ENCODE data around the gene EMC10.

The EMC10 gene

DNA sequence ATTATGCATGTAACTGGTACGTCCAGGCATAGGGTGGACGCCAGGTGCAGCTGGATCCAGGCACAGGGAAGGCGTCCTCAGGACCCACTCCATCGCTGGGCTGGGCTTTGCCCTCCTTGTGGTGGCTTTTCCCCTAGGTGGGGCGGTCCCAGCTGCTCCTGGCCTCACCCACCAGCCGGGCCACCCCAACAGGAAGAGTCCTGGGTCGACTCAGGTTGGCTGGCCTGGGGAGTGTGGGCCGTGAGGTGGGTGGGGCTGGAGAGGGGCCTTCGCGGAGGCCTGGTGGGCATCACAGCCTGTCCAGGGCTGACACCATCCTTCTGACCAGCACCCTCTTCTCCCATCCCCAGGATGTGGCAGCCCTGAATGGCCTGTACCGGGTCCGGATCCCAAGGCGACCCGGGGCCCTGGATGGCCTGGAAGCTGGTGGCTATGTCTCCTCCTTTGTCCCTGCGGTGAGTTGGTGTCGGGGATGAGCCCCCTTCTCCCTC is 3.5 kb downstream of the EMC10 start:
- no peak for DNase-seq

DNA sequence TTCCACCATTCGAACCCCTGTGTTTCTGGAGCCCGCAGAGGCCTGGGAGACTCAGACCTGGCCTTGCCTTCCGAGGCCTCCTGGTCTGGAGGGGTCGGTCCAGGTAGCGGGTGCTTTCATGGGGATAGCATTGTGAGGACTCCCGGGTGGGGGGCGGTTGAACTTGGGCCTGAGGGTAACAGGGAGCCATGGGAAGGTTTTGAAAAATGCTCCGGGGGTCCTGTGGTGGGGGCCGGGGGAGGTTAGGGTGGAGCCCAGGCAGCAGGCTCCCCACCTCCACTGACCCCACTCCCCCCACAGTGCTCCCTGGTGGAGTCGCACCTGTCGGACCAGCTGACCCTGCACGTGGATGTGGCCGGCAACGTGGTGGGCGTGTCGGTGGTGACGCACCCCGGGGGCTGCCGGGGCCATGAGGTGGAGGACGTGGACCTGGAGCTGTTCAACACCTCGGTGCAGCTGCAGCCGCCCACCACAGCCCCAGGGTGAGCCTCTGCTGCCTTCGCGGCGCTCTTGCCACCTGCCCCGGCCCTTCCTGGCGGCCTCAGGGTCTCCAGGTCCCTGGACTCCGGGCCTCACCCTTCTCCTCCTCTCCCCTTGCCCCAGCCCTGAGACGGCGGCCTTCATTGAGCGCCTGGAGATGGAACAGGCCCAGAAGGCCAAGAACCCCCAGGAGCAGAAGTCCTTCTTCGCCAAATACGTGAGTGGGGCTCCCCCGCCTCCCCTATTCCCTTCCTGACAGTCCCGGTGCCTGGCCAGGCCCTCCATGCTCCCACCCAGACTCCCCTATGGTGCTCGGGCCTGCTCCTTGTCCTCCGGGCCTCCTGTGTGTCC is 4.2 kb downstream of the EMC10 start:
- DNase-seq = no peak

DNA sequence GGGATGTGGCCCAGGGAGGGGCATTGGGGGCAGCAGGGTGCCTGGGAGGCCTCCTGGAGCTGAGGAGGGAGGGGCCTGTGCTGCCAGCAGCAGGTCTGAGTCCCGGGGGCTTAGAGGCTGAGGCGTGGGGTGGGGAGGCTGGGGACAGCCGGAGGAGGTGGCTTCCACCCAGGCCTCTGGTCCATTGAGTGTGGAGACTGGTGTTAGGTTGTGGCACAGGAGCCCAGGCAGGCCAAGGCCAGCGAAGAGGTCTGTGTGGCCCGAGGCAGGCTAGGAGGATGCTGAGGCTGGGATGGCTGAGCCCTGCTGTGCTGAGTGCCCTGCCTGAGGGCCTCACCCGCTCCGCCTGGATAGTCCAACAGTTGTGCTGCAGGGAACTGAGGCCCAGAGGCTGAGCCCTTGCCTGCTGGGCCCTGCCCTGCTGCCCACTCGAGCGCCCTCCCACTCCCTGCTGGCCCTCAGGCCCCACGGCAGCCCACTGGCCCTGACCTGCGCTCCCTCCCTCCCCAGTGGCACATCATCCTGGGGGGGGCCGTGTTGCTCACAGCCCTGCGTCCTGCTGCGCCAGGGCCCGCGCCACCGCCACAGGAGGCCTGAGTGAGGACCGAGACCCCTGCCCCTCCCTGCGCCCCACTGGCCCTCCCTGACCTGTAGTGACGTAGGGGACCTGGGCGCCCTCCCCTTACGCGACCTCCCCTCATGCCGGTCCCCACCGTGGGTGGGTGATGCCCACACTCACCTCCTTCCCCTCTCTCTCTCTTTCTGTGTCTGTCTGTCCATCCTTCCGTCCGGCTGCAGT is 5.2 kb downstream of the EMC10 start:
- no peak for DNase-seq

DNA sequence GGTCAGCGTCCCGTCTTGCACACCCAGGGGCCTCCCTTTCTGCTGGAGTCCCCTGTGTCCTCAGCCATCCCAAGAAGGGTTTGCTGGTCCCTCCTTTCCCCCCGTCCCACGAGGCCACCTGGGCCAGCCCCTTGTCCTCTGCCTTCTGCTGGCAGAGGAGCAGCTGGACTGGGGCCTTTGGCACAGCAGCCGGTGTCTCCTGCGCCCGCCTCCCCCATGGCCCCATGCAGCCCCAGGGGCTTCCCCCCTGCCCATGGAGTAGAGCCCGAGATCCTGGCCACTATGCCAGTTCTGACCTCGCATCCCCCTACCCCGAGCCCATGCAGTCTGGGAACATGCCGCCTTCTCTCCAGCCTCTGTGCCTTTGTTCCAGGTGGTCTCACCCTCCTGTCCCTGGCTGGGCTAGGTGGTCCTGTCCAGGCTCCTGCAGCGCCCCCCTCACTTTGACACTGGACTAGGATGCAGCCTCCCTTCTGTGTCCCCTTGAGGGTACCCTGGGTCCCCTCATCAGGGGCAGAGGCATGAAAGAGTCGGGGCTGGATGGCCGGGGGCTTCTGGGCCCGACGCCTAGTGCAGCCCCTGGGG is 6.1 kb downstream of the EMC10 start:
- no peak for DNase-seq

DNA sequence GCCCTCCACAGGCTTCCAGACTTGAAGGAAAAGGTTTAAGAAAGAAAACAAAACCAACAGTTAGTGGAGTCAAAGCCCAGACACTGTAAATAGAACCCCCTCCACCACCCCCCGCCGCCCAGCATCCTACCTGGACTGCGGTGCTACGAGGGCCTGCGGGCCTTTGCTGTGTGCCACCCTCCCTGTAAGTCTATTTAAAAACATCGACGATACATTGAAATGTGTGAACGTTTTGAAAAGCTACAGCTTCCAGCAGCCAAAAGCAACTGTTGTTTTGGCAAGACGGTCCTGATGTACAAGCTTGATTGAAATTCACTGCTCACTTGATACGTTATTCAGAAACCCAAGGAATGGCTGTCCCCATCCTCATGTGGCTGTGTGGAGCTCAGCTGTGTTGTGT is 6.6 kb downstream of the EMC10 start:
- no peak for DNase-seq

DNA sequence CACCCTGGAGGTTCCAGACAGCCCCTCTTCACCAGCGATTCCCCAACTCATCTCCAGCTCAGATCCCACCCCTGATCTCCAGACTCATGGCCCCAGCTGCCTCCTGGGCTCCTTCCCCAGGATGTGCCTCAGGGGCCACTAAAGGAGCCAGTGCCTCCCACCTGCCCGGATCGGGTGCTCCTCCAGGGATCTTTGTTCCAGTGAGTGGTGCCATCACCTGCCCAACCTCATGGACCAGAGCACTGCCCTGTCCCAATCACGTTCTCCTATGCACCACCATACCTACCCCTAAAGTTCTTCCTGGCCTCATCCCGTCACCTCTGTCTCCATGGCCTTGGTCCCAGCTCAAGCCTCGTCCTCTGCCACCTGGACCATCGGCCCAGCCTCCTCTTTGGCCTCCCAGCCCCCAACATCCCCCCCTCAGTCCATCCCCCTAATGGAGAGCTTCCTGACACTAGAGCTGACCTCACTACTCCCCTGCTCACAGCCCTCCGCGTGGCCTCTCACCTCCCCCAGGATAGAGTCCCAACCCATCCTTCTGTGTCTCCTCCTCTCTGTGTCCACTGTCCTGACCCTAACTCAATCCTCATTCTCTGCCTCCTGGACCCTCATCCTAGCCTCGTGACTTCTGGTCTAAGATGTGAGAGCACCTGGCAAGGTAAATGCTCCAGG is 9.1 kb downstream of the EMC10 start:
- no peak for DNase-seq

DNA sequence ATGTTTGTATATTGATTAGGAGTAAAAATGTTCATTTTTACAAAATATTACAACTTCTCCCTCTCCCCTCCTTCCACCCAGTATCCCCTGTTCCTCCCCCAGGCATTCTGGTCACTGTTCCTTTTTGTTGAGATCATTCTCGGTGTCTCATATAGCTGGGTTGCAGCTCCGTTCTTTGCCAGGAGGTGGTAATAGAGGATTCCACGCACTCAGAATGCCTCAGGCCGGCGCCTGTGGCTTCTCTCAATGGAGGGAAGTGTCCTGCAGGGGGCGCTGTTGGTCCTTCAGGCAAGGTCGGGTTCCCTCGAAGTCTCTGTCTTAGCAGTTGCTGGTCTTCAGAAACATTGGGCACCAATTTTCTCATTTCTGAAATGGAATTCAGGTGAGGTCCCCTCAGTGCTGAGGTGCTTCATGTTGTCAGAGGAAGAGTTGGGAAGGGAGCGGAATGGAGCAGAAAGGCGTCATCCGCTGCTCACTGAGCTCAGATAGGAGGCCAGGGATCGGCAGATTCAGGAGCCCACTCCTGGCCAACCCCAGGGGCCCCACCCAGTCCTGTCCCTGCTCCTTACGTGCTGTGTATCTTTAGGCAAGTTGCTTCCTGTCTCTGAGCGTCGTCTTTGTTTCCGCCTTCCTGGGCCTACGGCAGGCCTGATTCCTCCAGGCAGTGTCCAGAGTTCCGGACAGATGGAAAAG is 10.7 kb downstream of the EMC10 start:
- no peak for DNase-seq

DNA sequence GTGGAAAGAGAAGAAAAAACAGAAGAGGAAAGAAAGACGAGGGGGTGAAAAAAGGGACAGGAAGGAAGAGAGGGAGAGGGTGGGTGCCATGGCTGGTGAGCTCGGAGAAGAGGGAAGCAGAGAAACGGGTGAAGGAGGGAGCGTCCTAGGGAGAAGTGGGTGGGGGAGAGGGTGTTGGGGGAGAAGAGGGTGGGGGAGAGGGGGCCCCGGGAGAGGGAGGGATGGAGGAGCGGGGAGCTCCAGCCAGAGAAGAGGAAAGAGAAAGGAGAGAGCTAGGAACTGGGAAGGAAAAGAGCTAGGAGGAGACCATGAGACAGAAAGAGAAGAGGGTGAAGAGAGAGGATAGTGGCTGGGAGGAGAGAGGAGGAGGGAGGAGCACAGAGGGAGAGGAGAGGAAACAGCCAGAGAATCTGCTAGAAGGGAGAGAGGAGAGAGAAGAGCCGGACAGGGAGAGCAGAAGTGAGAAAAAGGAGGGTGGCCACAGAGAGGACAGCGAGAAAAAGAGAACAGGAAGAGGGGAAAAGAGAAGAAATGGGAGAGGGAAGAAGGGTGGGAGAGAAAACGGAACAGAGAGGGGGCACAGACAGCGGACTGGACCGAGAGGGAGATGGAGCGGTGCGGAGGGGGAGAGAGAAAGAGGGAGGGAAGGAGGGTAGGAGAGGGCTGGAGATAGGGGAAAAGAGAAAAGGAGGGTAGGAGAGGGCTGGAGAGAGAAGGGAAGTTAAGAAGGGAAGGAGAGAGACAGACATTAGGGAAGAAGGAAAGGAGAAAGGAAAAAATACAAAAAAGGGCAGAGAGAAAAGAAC is 12.3 kb downstream of the EMC10 start:
- no peak for DNase-seq

DNA sequence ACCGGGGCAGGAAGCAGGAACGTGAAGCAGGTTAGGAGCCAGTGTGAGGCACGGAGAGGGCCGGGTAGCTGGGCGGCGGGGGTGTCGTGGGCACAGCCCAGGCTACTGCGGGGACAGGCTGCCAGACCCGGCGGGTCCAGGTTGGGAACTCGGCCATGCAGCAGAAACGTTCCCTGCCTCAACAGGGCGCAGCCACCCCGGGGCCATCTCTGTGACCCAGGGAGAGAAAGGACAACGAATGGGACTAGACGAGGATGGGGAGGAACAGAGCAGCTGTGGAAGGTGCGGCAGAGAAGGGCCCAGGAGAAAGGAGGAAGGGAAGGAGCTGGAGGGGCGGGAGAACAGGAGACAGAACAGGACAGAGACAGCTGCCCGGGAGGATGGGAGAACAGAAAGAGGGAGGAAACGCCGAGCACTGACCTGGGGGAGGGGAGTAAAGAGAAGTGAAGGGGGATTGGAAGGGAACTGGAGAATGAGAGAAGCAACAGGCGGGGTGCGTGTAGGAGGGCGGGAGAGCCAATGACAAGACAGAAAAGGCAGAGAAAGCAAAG is 13.2 kb downstream of the EMC10 start:
- DNase-seq = no peak

DNA sequence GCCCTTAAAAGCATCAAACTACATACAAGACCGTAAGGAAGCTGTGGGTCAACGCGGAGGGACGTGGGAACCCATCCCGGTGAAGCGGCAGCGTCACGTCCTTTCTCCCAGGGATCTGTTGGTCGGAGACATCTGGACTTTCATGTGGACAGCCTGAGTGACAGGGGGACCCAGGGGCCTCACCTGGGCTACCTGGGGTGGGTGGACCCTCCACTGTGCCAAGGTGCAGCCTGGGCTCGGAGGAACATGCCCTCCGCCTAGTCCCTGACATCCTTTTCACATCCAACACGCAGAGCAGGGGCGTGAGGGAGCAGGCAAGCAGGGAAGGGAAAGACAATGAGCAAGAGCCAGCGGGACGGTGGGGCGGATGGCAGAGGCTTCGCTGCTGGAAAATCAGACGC is 14.1 kb downstream of the EMC10 start:
- DNase-seq = no peak

DNA sequence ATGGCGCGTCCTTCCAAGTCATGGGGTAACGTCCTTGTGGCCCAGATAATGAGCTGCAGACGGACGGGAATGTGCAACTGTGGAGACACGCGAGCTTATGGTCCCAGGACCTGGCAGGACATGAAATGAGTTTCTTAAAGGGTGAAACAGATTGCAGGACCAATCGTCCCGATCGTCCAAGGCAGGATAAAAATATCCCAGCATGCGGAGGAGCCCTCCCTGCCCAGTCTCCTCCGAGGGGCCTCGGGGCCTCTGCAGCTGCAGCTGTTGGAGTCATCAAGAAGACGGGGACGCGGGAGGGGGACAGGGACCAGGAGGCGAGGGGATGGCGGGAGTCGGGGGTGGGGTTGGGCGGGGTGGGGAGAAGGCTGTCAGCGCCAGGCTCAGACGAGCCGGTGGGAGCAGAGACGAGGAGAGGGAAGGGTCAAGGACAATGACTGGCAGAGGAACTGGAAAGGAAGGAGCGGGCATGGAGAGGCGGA is 14.7 kb downstream of the EMC10 start:
- DNase-seq = no peak

DNA sequence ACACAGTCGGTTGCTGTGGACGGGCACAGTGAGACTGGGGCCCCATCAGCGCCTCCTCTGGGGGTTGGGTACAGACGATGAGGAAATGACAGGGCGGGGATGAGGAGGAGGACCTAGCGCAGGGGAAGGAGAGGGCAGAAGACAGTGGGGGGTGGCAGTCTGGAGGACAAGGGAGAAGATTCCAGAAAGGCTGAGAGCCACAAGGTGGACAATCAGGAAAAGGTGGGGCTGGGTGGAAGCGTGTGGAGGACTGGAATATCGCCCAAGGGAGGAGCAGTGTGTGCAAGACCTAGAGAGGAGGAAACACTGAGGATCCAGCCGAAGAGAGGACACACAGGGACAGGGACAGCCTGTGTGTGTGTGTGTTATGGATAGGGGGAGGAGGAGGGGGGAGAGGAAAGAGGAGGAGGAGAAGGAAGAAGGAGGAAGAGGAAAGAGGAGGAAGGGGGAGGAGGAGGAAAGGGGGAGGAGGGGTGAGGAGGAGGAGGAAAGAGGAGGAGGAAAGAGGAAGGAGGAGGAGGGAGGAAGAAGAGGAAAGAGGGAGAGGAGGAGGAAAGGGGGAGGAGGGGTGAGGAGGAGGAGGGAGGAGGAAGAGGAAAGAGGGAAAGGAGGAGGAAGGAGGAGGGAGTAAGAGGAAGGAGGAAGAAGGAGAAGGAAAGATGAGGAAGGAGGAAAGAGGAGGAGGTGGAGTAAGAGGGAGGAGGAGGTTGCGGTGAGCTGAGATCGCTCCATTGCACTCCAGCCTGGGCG is 16.2 kb downstream of the EMC10 start:
- no peak for DNase-seq

DNA sequence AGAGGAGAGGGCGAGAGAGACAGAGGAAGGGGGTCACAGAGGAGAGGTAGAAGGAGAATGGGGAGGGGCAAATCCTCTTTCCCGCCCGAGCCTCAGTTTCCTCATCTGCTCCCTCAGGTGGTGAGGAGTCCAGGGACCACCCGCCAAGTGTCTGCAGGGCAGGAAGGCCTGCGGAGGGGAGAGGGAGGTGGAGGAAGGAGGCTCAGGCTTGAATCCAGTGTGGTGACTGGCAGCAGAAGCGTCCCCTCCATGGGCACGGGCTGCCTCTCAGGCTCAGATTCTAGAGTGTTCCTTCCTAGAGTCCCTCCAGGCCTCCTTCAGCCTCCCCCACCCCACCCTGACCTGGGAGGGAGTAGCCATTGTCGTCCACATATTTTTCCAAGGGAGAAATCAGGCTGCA is 16.9 kb downstream of the EMC10 start:
- no peak for DNase-seq

DNA sequence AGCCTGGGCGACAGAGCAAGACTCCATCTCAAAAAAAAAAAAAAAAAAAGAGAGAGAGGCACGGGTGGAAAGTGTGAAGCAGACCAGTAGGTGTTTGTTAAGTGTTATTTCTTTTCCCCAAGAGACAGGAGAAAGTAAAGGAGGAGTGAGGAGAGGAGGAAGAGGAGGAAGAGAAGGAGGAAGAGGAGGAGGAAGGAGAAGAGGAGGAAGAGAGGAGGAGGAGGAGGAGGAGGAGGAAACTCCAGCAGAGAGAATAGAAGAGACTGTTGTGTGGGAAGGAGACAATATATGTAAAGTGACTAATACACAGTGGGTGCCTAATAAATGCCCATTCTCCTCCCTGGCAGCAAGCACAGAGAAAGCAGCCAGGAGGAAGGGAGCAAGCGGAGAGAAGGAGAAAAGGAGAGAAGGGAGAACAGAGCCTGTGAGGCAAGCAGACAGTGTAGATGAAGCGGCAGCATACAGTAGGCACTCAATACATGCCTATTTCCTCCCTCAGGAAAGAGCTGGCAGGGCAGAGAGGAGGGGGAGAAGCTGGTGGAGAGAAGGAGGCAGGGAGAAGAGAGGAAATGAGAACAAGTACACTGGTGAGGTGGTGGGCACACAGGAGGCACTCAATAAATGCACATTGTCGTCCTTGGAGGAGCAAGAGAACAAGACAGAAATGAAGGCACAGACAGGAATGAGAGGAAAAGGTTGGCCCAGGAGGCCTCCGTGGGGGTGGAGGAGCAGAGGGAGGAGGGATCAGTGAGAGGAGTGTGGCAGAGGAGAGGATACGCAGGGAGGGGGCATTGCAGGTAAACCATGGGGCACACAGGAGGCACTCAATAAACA is 18.1 kb downstream of the EMC10 start:
- no peak for DNase-seq

DNA sequence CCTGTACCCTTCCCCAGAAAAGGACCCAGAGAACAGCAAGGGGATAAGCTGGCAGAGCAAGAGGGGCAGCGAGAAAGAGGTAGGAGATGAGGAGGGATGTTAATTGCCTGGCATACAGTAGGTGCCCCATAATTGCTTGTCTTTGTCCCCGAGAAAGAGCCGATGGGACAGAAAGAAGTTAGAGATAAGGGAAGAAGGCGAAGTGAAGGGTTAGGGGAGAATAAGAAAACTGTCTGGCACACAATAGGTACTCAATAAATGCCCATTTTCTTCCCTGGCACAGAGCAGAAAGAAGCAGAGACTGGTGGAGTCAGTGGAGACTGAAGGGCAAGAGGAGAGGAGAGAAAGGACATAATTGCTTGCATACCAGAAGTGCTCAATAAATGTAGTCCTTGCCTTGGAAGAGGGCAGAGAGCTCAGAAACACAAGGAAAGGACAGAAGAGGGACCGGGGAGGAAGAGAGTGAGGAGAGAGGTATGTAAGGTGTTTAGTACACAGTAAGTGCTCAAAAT is 18.8 kb downstream of the EMC10 start:
- DNase-seq = no peak

DNA sequence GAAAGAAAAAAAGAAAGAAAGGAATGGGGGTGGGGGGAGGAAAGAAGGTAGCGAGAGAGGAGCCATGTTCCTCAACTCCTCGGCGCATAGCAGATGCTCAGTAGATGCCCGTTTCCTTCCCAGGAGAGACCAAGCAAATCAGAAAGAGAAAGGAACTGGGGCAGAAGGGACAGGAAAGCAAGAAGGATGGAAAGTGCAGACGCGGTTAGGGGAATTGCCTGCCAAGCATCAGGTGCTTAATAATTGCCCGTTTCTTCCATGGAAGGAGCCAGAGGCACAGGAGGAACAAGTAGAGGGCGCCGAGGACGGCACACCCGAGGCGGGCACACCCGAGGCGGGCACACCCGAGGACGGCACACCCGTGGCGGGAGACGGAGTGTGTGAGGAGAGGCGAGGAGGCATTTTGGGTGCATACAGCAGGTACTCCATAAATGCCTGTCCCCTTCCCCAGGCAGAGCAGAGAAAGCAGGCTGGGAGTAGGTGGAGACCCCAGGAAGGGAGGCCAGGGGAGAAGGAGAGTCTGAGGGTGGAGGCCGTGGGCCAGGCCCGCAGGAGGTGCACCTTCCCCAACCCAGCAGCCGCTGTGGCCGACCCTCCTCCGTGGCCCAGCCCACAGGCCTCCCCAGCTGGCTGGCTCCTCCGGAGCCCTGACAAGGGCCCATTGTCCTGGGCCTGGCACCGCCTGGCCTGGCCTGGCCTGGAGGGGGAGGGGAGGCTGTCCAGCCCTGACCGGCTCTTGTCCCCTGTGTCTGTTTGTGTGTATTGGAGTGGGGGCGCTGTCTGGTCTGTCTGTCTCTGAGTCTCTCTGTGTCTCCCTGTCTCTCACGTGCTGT is 20.1 kb downstream of the EMC10 start:
- DNase-seq = no peak

DNA sequence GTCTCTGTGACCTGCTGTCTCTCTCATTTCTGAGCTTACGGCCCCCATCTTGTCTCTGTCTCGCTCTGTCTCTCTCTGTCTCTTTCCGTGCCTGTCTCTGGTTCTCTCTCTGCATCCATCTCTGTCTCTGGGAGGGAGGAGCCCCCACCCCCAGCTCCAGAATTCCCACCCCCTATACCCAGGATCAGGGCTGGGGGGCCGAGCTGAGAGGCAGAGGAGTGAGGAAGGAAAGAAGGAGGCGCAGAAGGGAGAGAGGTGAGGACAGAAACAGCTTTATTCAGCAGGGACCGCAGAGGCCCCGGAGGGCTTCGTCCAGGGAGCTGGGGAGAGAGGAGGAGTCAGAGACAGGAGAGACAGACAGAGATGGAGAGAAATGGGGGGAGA is 20.7 kb downstream of the EMC10 start:
- DNase-seq = no peak

All from amniotic stem cell (primary cell).